Islet precursor cell (in vitro differentiated cells): Measurements from ENCODE around the gene SIGMAR1.

Source experiments
- DNase-seq: peaks from one replicate; pipeline ENCODE4 v3.0.0-alpha.2; 2018

SIGMAR1 gene

DNA sequence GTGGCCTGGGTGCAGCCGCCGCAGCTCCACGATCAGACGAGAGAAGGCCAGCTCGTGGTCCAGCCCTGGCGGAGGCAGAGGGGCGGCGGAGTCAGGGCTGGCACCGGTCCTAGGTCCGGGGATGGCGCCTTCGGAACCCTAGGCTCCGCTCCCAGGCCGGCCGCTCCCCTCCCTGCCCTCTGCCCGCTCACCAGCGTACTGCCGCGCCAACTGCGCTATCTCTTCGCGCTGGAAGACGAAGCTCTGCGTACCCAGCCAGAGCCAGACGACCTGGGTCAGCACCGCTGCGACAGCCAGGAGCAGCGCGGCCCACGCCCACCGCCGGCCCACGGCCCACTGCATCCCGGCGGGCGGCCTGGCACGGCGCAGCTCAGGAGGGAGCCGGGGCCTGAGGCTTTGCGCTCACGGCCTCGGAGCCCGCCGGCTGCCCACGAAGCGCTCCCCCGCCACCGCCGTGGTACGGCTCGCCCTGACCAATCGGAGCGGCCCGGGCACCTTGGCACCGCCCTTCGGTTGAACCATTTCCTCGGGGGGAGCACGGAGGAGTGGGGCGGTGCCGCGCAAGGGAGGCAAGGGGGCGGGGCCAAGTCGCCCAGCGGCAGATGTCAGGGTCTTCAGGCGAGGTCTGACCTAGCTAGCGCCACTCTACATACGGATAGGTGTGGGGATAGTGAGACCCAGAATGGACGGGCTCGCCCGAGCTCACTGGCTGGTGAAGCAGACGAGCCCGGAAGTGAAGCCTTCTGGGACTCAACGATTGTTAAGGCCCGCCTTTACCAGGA, at the start of gene SIGMAR1:
Gene SIGMAR1 (minus strand): TSS at position 432 of the 782 bp plus-strand sequence. CDS start 90 bp downstream, at position 342.
- peak; percentile 96 for DNase-seq

DNA sequence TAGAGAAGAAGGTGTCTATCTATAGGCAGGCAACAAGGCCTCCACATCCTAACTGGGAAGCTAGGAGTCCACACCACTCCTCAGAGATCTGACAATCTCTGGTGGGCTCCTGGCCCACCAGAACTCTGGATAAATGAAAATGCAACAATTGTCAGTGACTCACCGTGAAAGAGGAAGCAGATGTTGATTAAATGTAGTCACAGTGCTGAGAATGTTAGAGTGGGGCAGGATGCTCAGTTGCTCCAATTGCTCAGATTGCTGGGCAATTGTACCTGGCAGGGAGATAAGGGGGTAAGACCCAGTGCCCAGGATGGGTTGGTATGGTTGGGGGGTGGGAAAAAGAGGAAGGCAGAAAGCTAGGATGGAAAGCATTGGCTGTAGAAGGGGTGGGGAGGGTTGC, 49.1 kb upstream of the SIGMAR1 start:
- DNase-seq: no peak

DNA sequence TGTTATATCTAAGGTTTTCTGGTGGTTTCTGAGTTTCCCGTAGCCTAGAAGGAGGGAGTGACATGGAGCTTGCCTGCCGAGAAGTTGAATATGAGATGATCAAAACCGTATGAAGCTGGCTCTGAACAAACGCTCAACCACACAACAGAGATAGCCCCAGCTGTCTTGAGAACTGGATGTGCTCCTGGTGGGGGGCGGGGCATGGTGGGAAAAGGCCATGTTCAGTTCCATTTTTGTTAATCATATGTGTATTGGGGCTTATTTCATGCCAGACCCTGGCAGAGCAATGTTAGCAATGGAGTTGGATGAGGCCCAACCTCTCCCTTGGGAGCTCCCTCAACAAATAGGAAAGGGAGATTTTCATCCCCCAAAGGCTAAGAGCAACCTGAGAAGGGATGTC, 48.6 kb upstream of the SIGMAR1 start:
- DNase-seq: no peak

DNA sequence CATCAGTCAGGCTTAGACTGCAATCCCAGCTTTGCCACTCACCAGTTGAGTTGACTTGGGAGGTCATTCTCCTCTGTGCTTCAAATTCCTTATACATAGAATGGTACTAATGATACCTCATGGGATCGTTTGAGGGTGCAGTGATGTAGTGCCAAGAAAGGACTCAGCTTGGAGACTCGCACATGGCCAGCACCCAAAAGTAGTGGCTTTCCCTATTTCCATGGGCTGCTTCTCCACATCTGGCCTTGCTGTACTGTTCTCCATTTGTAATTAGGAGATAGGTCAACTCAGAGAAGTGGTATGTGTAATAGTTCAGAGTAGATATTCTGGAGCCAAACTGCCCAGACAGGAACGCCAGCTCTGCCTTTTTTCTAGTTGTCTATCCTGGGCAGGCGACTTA, 48.0 kb upstream of the SIGMAR1 start:
- no peak for DNase-seq

DNA sequence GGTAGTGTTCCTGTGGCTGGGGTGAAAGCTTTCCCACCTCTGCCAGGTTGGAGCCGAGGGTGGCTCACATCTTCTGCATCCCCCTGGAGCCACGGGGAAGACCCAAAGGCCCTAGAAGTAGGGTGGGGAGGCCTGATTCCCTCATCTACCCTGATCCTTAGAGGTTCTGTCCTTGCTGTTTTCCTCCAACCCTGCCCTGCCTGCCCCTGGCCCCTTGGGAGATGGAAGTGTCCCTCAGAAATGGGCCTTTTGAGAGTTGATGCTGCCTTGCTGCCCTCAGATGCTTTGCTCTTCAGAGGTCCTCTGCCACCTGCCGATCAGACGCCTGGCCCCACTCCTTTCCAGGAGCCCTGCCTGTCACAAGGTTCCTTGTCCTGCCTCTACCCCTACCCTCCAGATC, 47.2 kb upstream of the SIGMAR1 start:
- no peak for DNase-seq

DNA sequence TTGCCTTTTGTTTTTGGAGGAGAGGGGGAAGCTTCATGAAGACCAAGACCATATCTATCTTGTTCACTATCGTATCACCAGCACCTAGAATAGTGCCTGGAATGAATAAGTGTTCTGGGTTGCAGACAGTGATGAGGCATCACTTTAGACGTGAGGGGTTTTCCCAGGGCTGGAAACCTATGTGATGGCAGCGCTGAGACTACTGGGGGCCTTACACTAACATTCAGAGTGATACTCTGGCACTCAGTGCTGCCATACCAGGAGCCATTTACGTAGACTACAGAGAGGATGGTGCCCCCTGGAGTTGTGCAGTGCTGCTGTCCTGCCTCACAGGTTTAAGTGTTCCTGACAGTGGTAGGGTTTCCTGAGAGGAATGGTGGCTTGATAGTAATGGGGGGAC, 46.6 kb upstream of the SIGMAR1 start:
- DNase-seq: no peak

DNA sequence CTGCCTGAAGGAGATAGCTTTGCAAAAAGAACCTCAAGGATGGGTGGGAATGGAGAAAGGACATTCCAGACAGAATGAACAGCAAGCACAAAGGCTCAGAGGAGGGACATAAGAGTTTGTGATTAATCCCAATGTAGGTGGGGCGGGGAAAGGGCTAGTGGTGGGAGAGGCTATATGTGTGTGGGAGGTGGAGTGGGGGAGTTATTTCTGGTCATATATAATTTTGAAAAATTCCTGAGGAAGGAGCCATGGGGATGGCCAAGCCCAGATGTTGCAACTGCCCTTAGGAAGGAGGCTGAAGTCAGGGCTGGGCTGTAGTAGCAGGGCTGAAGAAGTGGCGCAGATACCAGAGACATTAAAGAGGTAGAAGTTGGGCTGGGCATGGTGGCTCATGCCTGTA, 38.3 kb upstream of the SIGMAR1 start:
- no peak for DNase-seq

DNA sequence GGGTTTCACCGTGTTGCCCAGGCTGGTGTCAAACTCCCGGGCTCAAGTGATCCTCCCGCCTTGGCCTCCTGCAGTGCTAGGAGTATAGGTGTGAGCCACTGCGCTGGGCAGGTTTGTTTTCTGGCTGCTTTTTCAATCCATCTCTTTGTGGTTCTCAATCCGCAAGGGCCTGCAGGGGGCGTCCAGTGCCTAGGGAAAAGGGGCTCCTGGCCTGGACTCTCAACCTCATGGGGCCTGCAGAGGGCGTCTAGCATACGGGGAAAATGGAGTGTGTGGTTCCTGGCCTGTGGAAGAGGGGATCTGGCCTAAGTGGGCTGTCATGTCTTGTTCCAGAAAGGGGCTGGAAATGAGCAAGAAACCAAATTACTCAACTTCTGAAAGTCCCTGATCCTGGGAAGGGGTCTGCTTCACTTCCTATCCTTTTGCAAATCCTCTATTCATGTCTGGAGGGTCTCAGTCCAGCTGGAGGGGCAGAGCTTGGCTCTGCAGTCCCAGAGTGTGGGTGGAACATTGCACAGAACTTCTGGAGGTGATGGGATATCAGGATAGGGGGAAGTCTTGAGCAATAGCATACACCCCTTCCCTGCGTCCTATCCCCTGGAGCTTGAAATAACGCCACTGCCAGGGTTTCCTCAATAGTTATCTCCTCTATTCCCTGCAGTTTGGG, 37.6 kb upstream of the SIGMAR1 start:
- DNase-seq: peak; percentile 91

DNA sequence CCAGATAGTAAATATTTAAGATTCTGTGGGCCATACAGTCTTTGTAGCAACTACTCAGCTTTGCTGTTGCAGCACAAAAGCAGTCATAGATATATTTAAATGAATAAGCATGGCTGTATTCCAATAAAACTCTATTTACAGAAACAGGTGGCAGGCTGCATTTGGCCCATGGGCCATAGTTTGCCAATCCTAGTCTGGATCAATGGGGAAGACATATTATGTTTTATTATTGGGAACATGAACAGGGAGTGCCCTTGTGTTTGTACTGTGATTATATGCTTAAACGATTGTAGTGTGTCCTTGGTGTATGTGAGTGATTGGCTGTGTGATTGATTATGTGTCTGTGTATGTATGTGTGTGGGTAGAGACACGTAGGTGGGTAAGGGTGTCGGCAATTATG, 36.9 kb upstream of the SIGMAR1 start:
- no peak for DNase-seq

DNA sequence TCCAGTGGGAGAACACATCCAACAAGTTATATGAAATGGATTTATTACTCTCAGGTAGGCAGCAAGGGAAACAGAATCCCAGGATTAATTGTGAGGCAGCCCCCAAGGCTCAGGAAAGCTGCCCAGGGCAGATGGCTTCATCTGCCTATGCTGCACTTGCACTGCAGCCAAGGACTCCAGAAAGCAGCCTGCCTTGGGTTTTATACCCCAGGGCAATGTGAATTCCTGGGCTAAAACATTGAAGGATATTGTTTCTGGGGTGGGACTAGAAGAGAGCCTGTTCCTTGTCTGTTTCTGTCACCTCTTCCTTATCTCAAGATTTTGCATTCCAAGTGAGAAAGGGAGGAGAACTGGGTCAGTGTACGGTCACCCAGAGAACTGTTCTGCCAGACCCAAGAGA, 33.7 kb upstream of the SIGMAR1 start:
- peak; percentile 72 for DNase-seq

DNA sequence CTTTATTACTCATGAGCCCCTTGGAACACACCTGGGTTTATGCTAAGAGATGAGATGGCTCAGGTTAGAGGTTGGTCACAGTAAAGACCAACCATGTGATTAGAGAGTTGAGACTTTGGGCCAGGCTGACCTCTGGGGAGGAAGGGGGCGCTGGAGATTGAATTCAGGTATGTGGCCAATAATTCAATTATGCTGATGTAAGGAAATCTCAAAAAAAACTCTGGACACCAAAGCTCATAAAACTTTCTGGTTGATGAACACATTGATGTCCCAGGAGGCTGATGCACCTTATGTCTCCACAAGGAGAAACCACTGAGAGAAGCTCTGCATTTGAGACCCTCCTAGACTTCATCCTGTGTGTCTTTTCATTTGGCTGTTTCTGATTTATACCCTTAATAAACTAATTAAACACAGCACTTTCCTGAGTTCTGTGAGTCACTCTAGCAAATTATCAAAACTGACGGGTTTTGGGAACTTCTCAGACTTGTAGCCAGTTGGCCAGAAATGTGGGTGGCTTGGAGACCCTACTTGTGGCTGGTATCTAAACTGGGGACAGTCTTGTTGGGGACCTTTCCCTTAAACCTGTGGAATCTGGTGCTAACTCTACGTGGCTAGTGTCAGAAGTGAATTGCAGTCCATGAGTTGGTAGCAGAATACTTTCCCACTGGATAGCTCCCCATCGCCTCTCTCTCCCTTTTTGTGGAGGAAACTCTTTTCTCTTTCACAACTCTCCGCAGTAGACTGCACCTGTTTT, 32.4 kb upstream of the SIGMAR1 start:
- DNase-seq: no peak

DNA sequence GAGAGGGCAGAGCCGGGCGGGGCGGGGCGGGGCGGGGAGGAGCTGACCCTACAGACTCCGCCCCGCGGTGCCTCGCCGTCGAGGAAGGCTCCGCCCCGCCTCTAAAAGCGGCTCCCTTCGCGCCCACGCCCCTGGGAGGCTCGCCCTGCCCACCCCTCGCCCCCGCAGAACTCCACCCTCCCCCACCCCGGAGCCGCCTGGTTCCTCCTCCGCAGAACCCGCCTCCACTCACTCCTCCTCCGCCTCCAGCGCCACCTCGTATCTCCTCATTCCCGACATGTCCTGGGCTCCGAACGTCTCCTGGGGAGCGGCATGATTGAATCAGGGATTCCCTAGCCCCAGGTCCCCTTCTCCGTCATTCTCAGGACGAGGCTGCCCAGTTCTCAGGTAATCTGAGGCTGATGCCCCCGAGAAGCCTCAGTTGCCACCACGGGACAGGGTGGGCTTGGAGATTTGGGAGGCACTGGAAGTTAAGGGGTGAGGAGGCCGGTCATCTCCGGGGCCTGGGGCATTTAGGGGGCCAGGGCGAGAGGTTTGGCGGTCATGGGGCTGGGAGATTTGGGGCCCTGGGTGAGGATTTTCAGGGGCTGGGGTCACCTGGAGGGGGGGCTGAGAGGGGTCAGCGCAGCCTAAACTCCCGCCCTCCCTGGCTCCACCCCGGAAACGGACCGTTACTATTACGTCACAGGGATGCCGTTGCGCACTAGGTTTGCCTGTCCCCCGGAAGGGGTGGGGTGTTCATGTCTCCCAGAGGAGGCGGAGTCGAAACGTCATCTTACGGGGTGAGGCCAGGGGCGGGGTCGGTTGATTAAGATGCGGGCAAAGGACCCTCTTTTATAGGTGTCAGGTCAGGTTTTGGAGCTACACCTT, 28.0 kb upstream of the SIGMAR1 start:
- DNase-seq: peak; percentile 97

DNA sequence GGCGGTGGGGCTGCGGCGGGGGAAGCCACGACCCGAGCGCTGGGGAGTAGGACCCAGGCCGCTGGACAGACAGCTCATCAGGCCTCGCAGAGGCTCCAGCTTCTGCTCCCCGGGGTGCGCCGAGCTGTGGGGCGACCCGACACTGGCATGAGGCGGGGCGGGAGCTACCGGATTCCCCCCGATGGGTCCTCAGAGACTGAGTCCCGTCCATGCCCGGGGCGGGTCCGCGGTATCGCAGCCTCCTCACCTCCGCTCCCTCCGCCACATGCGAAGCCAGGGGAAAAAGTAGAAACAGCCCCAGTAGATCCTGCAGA, 27.4 kb upstream of the SIGMAR1 start:
- no peak for DNase-seq

DNA sequence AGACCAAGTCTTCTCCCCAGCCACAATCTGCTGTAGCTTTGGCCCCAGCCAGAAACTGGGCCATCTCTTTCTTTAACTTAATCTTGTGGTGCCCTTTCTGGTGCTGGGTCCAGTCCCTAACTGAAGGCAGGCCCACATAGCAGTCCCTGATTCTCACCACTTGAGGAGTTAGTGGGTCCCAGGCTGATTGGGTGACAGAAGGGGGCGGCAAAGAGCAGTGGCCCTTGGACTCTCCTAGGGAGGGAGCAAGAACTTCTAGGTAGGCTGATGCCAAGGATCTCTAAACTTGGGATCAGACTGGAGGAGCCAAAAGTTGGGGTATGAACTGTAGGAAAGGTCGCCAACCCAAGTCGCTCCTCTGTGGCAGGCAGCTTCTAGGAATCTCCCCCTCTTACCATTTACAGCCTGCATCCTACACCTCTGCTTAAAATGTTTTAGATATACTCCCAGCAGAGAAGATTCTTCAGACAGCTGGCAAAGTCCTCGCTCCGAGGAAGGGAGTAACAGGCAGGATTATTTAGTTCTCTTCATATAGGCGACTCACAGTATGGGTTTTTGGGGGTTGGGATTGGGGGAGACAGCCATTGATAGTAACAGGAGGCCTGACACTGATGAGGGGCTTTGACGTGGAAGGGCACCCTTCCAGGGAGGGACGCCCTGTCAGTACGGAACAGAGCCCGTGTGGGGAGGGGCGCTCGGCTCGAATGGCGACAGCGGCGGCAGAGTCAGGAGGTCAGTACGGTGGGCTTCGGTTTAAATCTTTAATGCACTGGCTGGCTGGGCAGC, 26.9 kb upstream of the SIGMAR1 start:
- peak; percentile 93 for DNase-seq

DNA sequence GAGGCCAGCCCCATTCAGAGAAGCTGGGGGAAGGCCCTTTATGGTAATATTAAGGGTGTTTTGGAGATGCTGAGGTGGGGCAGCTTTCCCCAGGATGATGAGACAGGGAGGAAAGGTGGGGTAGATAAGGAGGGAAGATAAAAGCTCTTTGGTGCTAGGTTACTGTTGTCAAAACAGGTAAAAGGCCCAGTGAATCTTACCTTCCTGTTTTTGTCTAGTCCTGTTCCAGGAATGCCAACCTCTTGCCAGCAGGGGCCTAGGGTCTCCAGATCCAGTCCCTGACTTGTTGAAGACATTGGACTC, 25.7 kb upstream of the SIGMAR1 start:
- DNase-seq: no peak

DNA sequence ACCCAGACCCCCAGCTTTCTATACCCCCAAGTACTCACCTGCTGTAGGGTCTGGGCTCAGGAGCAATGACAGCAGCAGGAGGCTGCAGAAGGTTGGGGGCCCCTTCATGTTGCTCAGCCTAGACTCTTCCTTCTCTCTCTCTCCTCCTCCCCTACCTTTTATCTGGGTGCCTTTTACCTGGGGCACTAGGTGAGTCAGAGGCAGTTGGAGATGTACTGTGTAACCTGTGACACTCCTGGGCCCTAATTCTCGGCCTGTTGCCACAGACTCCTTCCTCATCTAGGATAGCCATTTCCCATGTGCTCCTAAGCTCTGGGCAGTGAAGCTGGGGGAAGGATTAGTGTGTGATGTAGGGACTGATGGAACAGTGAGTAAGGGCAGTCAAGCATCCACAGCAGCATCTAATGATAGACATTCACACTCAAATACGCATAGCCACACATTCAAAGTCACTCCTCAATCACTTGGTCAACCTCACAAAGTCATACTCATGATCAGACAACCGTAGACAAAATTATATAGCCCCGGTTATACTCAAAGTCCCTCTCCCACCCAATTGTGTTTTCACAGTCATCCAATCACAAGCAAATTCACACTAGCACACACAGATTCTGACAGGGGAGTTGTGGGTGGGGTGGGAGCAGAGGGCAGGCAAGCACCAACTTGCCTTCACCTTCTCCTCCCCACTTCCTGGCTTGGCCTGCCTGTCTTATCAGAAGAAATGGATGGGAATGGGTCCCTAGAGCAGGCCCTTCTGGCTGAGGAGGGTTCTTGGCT, 25.1 kb upstream of the SIGMAR1 start, which contains the start of gene CCL27:
Gene CCL27 (minus strand): TSS at position 132 of the 777 bp plus-strand sequence. CDS start 24 bp downstream, at position 108.
- no peak for DNase-seq

DNA sequence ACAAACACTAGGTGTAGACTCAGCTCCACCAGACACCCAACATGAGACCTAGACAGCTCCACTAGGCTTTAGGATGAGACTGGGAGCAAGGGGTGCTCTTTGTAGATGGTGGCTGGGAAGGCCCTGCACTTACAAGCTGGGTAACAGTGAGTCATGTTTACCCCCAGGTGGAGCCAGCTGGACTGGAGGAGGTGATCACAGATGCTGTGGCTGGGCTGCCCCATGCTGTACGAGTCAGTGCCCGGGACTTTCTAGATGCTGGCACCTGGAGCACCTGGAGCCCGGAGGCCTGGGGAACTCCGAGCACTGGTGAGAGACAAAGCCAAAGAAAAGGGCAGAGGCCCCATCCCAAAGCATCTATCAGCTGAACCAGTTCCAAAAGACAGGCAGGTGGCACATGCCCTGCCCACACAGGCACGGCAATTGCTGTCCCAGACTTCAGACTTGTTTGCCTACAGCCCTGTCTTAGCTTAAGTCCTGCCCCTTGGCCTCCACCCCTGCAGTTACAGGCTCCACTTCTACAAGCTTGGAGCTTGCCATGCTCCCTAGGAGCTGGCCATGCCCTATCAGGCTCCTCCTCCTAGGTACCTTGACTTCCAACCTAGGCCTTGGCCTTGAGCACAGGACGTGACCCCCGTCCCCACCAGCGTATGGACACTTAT, 22.1 kb upstream of the SIGMAR1 start:
- peak; percentile 62 for DNase-seq

DNA sequence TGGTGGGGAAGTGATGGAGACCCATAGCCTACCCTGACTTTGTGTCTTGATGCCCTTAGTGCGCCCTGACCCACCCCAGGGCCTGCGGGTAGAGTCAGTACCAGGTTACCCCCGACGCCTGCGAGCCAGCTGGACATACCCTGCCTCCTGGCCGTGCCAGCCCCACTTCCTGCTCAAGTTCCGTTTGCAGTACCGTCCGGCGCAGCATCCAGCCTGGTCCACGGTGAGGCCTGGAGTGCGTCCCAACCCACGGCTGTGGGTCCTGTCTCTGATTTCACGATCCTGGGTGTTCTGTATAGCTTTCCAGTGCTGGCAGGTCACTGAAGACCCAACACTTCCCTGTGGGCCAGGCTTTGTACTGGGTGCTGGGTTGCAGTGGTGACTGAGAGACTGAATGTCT, 20.9 kb upstream of the SIGMAR1 start:
- DNase-seq: no peak

DNA sequence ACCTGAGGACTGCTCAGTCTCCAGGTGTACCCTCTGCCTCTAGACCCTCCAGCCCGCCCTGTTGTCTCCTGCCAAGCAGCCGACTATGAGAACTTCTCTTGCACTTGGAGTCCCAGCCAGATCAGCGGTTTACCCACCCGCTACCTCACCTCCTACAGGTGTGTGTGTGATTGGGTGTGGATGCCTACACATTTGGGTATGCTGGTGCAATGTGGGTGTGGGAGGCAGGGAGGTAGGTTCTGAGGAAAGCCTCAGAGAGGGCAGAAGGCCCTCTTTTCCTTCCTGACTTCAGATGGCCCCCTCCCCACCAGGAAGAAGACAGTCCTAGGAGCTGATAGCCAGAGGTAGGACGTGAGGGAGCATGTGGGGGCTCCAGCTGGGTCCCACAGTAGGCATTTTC, 19.4 kb upstream of the SIGMAR1 start:
- no peak for DNase-seq

DNA sequence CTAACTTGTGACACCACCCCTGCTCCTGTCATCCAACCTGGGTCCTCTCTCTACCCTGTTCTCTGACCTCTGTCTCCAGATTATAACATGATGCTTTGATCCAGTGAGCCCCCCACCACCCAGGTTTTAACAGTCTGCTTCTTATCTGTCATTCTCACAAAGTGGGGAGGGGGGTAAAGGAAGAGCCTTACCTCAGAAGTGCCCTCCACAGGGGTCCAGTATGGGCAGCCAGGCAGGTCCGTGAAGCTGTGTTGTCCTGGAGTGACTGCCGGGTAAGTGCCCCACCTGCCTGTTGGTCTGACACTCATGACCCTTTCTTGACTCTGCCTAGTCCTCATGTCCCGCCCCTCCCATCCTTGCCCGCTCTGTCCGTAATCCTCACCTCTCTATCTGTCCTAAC, 17.8 kb upstream of the SIGMAR1 start:
- no peak for DNase-seq
